NCI-H2081 treated with DMSO at 0.1 percent for 48 hours (cell line): Measurements from ENCODE around the gene CFI.

Source experiments
- DNase-seq: peaks from one replicate; lab custom pipeline; 2025; lab: John Stamatoyannopoulos, UW

The CFI gene

DNA sequence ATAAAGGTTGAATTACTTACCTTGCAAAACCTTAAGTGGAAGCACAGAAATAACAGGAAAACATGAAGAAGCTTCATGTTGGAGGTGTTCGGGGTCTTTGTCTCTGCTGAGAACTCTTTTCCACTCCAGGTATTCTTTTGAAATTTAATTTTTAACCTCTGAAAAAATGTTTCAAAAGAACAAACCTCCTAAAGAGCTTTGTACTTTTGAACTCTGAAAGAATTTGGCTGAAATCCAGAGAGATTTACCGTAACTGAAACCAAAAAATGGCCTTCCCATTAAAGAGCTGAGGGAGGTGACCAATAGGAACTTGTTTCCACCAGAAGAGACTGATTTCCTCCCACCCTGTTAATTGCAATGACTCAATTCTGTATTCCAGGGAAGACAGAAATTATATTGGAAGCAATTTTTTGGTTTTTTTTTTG is at the start of gene CFI:
CFI (minus strand) TSS at position 105 of the 425 bp plus-strand sequence; CDS start at position 77, 28 bp downstream.
- no peak for DNase-seq

- no peak for DNase-seq
These were observed 48.8 kb upstream of the CFI start for GRCh38 chr4:109850601-109851000.

GRCh38 chr4:109848501-109848900 is 46.7 kb upstream of the CFI start:
- no peak for DNase-seq

GRCh38 chr4:109847896-109848442 is 46.2 kb upstream of the CFI start, which contains the start of gene LRIT3:
LRIT3 (plus strand) TSS chr4:109848107; CDS start chr4:109848202, 95 bp downstream.
- no peak for DNase-seq

- no peak for DNase-seq
These were observed 44.7 kb upstream of the CFI start for GRCh38 chr4:109846395-109847098.

GRCh38 chr4:109836985-109837384 is 35.2 kb upstream of the CFI start:
- DNase-seq = no peak

DNA sequence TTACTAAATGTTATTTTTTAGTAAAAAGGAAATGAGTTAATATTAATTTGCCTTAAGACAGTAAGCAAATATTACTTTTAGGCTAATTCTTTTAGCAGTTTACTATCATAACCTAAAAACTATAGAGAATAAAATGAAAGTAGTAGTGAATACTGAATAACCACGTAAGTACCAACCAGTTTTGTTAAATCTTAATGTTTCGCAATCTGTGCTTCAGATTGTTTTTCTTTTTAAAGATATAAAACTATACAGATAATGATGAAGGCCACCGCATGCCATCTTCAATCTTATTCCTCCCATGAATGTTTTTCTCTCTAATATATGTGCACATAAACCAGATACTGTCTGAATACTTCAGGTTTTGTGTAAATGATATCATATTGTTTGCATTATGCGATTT is 32.0 kb upstream of the CFI start:
- DNase-seq = no peak

- DNase-seq = no peak
These were observed 25.9 kb upstream of the CFI start, which contains the start of gene RRH for GRCh38 chr4:109827672-109828071. RRH (plus strand) TSS chr4:109827972; CDS start chr4:109828028, 56 bp downstream.

DNA sequence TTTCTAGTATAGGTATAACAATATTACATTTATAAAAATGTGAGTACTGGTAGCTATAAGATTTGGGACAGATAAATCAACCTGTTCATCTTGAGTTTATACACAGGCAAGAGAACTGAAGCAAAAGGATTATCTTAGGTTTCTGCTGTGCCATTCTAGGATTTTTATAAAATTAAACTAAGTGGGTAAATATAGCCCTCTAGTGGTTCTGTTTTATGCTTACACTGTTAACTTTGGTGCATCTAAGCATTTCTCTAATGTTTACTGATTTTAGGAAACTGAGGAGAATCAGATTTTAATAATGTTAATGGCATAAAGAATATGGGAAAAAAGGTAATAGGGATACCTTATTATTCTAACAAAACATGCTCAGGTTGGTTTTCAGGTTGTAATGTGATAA is 24.9 kb upstream of the CFI start:
- no peak for DNase-seq

- no peak for DNase-seq
These were observed 19.4 kb upstream of the CFI start for GRCh38 chr4:109821185-109821584.

- no peak for DNase-seq
These were observed 18.8 kb upstream of the CFI start for GRCh38 chr4:109820563-109820962.

DNA sequence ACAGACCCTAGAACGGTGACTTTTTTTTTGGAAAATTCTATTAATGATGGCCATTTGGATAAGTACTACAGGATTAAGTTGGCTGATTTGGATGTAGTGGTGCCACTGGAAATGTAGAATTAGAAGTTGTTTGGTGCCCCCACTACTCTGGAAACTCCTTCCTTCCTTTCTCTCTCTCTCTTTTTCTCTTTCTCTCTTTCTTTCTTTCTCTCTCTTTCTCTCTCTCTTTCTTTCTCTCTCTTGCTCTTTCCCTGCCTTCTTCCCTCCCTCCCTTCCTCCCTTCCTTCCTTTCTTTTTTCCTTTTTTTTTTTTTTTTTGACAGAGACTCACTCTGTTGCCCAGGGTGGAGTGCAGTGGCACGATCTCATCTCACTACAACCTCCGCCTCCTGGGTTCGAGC is 16.5 kb upstream of the CFI start:
- no peak for DNase-seq

GRCh38 chr4:109816894-109817293 is 15.1 kb upstream of the CFI start:
- DNase-seq = no peak

DNA sequence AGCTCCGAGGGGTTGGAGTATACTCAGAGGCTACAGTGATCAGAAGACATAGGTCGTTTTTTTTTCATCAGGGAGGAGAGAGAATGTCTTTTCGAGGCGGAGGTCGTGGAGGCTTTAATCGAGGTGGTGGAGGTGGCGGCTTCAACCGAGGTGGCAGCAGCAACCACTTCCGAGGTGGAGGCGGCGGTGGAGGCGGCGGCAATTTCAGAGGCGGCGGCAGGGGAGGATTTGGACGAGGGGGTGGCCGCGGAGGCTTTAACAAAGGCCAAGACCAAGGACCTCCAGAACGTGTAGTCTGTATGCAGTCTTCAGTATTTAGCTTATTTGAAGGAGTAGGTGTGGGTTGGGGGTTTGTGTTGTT is 14.3 kb upstream of the CFI start:
- no peak for DNase-seq

DNA sequence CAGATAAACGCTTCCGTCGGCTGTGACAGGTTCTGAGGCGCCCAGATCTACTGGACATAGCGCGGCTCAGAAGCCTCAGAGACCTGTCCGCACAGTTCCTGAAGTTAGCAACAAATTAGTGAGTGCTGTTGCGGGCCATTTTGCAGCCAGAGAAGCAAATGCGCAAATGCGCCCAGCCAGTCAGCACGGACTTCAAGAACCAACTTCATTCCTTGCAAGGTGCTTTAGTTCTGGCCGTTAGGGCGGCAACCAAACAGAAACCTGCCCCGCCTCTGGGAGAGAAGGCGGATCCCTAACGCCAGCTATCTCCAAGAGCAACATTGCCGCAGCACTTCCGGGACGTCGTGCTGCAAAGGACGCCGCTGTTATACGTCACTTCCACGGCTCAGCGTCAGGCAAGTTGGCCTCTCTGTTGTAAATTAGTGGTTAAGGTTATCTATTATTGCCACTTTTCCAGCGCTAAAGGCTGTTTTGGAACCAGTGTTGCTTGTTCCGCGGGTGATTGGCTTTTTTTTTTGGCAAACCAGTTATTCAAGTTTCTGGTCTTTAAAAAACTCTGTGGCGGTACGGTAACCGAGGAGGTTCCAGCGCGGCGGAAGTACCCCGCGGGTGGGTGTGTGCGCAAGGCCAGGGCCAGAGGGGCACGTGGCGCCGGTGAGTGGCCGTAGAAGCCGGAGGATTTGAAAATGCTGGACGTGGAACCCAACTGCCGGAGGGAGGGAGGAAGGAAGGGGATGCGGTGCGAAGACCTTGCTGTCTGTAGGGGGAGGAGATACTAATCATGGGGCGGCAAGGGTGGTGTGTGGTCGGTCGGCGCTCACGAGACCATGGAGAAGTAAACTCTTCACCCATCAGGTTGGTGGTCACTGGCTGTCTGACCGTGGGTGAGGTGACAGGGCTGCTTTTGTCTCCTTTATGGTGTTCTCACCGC is 13.6 kb upstream of the CFI start, which contains the start of gene GAR1:
GAR1 (plus strand) TSS at position 612 of the 931 bp plus-strand sequence. CDS start 403 bp downstream, outside the sequence.
- DNase-seq = peak; percentile 42

DNA sequence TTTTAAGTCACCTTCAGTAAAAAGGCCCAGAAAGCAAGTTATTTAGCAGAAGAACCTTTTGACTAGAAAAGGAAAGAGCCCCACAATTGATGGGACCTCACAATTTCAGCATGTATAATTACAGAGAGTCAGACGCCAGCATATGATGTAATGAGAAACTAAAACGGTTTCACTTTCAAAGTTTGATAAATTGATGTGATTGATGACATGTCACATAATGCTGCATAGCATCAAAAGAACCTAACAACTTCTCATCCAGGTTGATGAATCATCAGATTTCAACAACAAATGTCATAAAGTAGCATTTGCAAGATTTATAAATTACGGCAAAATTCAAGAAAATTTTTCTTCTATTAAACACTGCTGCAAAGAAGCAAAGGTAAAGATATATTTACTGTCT is 9.9 kb upstream of the CFI start:
- DNase-seq = no peak

DNA sequence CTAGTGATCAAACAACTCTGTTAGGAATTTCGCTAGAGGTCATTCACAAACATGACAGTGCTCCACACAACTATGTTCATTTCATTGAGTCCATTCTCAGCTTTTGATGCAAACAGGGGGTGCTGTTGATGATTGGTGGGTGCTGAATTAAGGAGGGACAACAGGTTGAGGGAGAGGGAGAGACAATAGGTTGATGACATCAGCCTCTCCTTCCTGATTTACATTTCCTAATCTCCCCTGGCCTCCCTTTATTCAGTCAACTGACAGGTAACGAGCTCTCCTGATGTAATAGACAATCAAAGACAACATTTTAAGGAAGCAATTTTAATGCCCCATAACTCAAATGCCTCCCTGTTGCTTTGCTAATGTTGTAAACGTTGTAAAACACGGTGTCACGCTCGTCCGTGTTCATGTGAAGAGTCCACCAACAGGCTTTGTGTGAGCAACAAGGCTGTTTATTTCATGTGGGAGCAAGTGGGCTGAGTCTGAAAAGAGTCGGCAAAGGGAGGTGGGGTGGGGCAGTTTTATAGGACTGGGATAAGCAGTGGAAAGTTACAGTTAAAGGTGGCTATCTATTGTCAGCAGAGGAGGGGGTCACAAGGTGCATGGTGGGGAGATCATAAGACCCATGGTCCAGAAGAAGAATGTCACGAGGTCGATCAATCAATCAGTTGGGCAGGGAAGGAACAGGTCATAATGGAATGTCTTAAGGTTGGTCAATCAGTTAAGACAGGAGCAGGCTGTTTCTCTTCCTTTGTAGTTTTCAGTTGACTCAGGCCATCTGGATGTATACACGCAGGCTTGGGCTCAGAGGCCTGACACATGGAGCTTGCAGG is 9.0 kb upstream of the CFI start:
- no peak for DNase-seq

DNA sequence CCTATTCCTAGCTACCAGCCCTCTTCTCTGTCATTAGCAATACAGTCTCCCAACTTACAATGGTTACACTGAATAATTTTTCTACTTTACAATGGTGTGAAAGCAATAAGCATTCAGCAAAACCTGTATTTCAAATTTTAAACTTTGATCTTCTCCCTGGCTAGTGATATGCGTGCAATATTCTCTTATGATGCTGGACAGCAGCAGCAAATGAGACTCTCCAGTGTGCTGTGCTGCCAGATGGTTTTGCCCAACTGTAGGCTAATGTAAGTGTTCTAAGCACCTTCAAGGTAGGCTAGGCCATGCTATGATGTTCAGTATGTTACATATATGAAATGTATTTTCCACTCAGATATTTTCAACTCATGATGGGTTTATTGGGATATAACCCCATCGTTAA is 7.9 kb upstream of the CFI start:
- DNase-seq = no peak

DNA sequence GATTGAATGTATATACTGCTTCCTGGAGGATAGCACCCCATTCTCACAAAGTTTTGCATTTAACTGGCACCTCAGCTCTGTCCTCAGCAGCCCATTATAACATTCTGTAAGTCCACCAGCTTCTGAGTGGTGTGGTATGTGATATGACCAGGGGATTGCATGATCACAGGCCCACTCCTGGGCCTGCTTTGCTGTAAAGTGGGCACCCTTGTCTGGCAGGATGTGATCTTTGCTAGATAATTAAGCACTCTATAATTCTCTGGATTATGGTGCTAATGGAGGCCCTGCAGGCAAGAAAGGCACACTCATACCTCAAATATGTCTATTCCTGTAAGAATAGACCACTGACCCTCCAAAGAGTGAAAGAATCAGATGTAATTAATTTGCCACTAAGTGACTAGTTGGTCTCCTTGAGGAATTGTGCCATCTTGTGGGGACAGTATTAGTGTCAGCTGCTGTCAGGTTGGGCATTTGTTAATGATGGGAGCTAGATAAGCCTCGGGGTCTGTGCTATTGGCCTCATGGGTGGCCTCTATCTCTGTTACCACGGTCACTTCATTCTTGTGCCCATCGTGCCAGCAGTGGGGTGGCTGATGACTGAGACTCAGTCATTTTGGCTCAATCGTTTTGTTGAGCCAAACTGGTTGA is 2.2 kb upstream of the CFI start:
- no peak for DNase-seq

DNA sequence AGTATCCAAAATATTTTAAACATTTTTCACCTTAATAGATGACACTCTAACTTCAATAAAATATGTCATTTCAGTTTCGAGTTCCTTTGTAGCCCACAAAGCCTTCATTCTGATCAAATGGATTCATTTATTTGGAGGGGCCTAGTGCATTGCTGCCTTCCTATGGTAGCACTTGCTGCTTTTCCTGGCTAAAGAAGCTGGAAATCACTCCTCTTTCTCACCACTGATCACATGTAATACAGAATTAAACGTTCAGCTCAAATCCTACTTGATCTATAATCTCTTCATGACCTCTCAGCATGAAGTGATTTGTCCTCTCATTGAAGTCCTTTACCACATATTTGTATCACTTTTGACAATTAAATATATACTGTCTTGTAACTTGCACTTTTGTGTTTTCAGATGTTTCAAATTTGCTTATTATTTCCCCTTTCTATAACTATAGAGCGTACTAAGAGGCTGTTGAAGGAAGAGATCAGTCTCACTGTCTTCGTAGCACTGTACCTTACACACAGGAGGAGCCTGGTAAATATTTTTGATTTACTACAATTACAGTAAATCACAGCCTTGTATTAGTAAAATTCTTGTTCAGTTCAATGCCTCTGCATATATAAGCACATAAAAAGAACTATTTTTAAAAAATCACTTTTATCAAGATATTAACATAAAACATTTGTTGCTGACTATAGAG is 555 bp downstream of the CFI start:
- DNase-seq = no peak

- DNase-seq = no peak
These were observed 2.9 kb downstream of the CFI start for GRCh38 chr4:109798866-109799265.
